WTC11 (cell line): ENCODE results near the gene TAOK3.

Source experiments
- FOXP4 ChIP-seq: sonication (generic); formaldehyde crosslinking; IDR thresholded peaks from 2 replicates; pipeline ENCODE4 v1.8.0; 2022; ENCODE audit warnings: mild to moderate bottlenecking, missing genetic modification reagents
- JUN ChIP-seq: sonication (generic); formaldehyde crosslinking; IDR thresholded peaks from 2 replicates; pipeline ENCODE4 v1.8.0; 2023; ENCODE audit warnings: mild to moderate bottlenecking, missing genetic modification reagents
- KAT7 ChIP-seq: sonication (generic); formaldehyde crosslinking; IDR thresholded peaks from 2 replicates; pipeline ENCODE4 v1.8.1; 2023; ENCODE audit warnings: missing genetic modification reagents, mild to moderate bottlenecking, borderline replicate concordance
- MYBL2 ChIP-seq: sonication (generic); formaldehyde crosslinking; IDR thresholded peaks from 2 replicates; pipeline ENCODE4 v1.8.1; 2023; ENCODE audit warnings: mild to moderate bottlenecking, moderate library complexity, missing genetic modification reagents
- NR1H2 ChIP-seq: sonication (generic); formaldehyde crosslinking; IDR thresholded peaks from 2 replicates; pipeline ENCODE4 v1.9.0; 2021; ENCODE audit warnings: mild to moderate bottlenecking, moderate library complexity, missing genetic modification reagents
- OVOL2 ChIP-seq: fragments of 250-450 bp; sonication (Bioruptor Pico); IDR thresholded peaks from 2 replicates; pipeline ENCODE4 v1.9.0; 2021; ENCODE audit warnings: mild to moderate bottlenecking, borderline replicate concordance
- SMAD4 ChIP-seq: sonication (generic); formaldehyde crosslinking; IDR thresholded peaks from 2 replicates; pipeline ENCODE4 v1.8.0; 2022; ENCODE audit warnings: mild to moderate bottlenecking, missing genetic modification reagents
- SP1 ChIP-seq: sonication (generic); formaldehyde crosslinking; conservative IDR thresholded peaks from 2 replicates; pipeline ENCODE4 v1.8.1; 2022; ENCODE audit warnings: missing genetic modification reagents
- ZBTB43 ChIP-seq: sonication (generic); formaldehyde crosslinking; IDR thresholded peaks from 2 replicates; pipeline ENCODE4 v1.8.1; 2023; ENCODE audit warnings: mild to moderate bottlenecking, missing genetic modification reagents
- ZNF121 ChIP-seq: sonication (generic); formaldehyde crosslinking; IDR thresholded peaks from 2 replicates; pipeline ENCODE4 v1.8.0; 2023; ENCODE audit warnings: missing genetic modification reagents
- ZNF416 ChIP-seq: fragments of 250-450 bp; sonication (Bioruptor Pico); IDR thresholded peaks from 2 replicates; pipeline ENCODE4 v1.9.0; 2021; ENCODE audit warnings: mild to moderate bottlenecking, inconsistent platforms
- TF ChIP-seq, protein P1 (sequence below): fragments of 200-600 bp; IDR thresholded peaks from 2 replicates; pipeline ENCODE4 v1.8.0; 2022; ENCODE audit warnings: antibody characterized with exemption
- TF ChIP-seq, protein P2 (sequence below): sonication (generic); formaldehyde crosslinking; IDR thresholded peaks from 2 replicates; pipeline ENCODE4 v1.8.1; 2022; ENCODE audit warnings: mild to moderate bottlenecking, missing genetic modification reagents, moderate library complexity, borderline replicate concordance
- TF ChIP-seq, protein P3 (sequence below): sonication (generic); formaldehyde crosslinking; IDR thresholded peaks from 2 replicates; pipeline ENCODE4 v1.8.0; 2023; ENCODE audit warnings: missing genetic modification reagents

DNA sequence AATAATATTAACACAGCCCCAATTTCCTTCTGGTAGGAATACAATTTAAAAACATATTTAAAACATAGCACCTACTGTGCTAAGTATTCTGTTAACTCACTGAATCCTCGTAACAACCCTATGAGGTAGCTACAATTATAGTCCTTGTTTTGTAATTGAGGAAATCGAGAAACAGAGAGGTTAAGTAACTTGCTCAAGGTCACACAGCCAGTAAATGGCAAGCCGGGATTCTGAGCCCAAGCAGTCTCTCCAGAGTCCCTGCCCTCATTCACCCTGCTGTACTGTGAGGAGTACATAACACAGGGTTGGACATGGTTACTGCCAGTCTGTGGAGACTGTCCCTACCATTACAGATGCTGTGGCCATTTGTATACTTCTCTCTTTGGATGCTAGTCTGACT, 48.0 kb upstream of the TAOK3 start:
- TF ChIP-seq, protein P1, sequence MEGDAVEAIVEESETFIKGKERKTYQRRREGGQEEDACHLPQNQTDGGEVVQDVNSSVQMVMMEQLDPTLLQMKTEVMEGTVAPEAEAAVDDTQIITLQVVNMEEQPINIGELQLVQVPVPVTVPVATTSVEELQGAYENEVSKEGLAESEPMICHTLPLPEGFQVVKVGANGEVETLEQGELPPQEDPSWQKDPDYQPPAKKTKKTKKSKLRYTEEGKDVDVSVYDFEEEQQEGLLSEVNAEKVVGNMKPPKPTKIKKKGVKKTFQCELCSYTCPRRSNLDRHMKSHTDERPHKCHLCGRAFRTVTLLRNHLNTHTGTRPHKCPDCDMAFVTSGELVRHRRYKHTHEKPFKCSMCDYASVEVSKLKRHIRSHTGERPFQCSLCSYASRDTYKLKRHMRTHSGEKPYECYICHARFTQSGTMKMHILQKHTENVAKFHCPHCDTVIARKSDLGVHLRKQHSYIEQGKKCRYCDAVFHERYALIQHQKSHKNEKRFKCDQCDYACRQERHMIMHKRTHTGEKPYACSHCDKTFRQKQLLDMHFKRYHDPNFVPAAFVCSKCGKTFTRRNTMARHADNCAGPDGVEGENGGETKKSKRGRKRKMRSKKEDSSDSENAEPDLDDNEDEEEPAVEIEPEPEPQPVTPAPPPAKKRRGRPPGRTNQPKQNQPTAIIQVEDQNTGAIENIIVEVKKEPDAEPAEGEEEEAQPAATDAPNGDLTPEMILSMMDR = no peak
- TF ChIP-seq SP1 (no peak), ZNF121 (CRISPR knock-in tag) (no peak), KAT7 (CRISPR knock-in tag) (no peak), OVOL2 (CRISPR knock-in tag) (no peak), ZNF416 (CRISPR knock-in tag) (no peak), JUN (no peak), NR1H2 (no peak), MYBL2 (CRISPR knock-in tag) (no peak), SMAD4 (CRISPR knock-in tag) (no peak), FOXP4 (CRISPR knock-in tag) (no peak), ZBTB43 (CRISPR knock-in tag) (no peak)
- TF ChIP-seq, protein P2, sequence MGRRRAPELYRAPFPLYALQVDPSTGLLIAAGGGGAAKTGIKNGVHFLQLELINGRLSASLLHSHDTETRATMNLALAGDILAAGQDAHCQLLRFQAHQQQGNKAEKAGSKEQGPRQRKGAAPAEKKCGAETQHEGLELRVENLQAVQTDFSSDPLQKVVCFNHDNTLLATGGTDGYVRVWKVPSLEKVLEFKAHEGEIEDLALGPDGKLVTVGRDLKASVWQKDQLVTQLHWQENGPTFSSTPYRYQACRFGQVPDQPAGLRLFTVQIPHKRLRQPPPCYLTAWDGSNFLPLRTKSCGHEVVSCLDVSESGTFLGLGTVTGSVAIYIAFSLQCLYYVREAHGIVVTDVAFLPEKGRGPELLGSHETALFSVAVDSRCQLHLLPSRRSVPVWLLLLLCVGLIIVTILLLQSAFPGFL = no peak
- TF ChIP-seq, protein P3, sequence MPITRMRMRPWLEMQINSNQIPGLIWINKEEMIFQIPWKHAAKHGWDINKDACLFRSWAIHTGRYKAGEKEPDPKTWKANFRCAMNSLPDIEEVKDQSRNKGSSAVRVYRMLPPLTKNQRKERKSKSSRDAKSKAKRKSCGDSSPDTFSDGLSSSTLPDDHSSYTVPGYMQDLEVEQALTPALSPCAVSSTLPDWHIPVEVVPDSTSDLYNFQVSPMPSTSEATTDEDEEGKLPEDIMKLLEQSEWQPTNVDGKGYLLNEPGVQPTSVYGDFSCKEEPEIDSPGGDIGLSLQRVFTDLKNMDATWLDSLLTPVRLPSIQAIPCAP (CRISPR knock-in tag) = no peak
